ENCODE data around the gene NOX1. TPM values are rescaled to one million over a fixed set of nuclear protein-coding genes. Genes with fewer than 3 reads are reported as not detected.

The NOX1 gene
- total and polyA plus RNA-seq, 11 donors: 0.57 TPM; not detected in 10

- peaks cover 0 to 8% (median 0%) of the 10 kb centered on the region in 12 donors for H3K9me3 ChIP-seq
- H3K27ac ChIP-seq: peak within 1 kb of the TSS in 9 of 12 donors; percentile 24 to 67 (median 47)
- 0 to 47% (median 21%) methylated on average over 48 to 49 of the region's 49 CpGs for WGBS, 4 donors
- H3K36me3 ChIP-seq: peaks cover 0 to 33% (median 23%) of the 10 kb centered on the region in 9 donors
- peak in 2 of 12 donors; percentile 17 to 27 for TF ChIP-seq CTCF (IDR thresholded peaks at IDR 0.05)
- TF ChIP-seq POLR2A (IDR thresholded peaks at IDR 0.05): no peak
- H3K4me1 ChIP-seq: peaks cover 0 to 7% (median 0%) of the 10 kb centered on the region in 12 donors
- peak within 1 kb of the TSS; percentile 19 to 92 (median 69) for H3K4me3 ChIP-seq
- ATAC-seq (peak; percentile 99 to 100 (median 100)), DNase-seq (peak; percentile 73 to 89 (median 83))
- H3K27me3 ChIP-seq: peaks cover 0 to 19% (median 0%) of the 10 kb centered on the region in 9 donors
- intact Hi-C loops (cut with DNase I): no loop called here
These were observed 54.1 kb downstream of the NOX1 start, which contains the start of gene CSTF2 for GRCh38 chrX:100819837-100820666. Gene CSTF2 (plus strand): TSS chrX:100820391. CDS start chrX:100820417, 26 bp downstream.

DNA sequence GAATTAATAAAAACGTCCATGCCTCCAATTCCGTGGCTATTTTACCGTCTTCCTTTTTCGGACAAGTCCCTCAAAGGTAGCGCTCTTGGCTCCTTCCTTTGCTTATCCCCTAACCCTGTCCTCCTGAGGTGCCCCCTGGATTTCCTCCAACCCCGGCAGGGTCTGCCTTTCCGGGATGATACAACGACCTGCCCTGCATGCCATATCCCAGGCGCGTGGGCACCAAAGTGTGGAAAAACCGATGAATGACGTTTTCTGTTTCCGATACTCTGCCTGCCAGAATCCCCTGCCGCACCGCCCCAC is 54.7 kb downstream of the NOX1 start:
- 8 to 58% (median 33%) methylated on average over 15 of the region's 15 CpGs for WGBS, 4 donors
- Histone ChIP-seq H3K4me1 (peaks cover 0 to 7% (median 0%) of the 10 kb centered on the region in 12 donors), H3K27me3 (peaks cover 0 to 25% (median 0%) of the 10 kb centered on the region in 9 donors), H3K36me3 (peaks cover 0 to 27% (median 18%) of the 10 kb centered on the region in 9 donors), H3K9me3 (peaks cover 0 to 8% (median 0%) of the 10 kb centered on the region in 12 donors), H3K4me3 (peak overlapping the region; percentile 19 to 92 (median 69)), H3K27ac (peak overlapping the region in 5 of 12 donors; percentile 30 to 67 (median 61))
- TF ChIP-seq CTCF (IDR thresholded peaks at IDR 0.05) (no peak), POLR2A (IDR thresholded peaks at IDR 0.05) (no peak)
- DNase-seq (peak in 1 of 5 donors; percentile 4), ATAC-seq (no peak)
- intact Hi-C loops (cut with DNase I): no loop called here

DNA sequence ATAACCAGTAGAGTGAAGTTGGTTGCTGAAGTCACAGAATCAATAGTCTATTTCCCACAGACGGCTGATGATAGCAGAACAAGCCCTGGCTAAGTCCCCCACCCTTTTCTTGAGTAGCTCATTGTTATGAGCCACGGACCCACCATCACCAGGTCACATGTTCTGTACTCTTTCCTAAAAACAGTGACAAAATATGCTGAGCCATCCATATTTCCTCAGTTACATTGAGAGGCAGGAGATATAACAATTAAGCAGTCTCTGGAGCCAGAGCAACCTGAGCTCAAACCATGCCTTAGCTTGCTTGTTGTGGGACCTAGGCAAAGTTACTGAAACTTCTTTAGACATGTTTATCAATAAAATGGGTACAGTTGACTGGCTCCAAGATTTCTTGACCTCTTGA is 56.8 kb downstream of the NOX1 start:
- intact Hi-C loops (cut with DNase I): no loop called here
- Histone ChIP-seq H3K27me3 (peaks cover 0 to 31% (median 0%) of the 10 kb centered on the region in 9 donors), H3K36me3 (peaks cover 0 to 6% (median 0%) of the 10 kb centered on the region in 9 donors), H3K9me3 (peaks cover 0 to 8% (median 0%) of the 10 kb centered on the region in 12 donors), H3K4me3 (no peak overlapping the region), H3K27ac (no peak overlapping the region), H3K4me1 (peaks cover 0 to 7% (median 0%) of the 10 kb centered on the region in 12 donors)
- DNase-seq: no peak
- 39 to 76% (median 53%) methylated on average over 2 of the region's 2 CpGs for WGBS, 4 donors
- TF ChIP-seq POLR2A (IDR thresholded peaks at IDR 0.05) (no peak), CTCF (IDR thresholded peaks at IDR 0.05) (no peak)
- no peak for ATAC-seq
